H9 (cell line): ENCODE results near the gene FRYL. TPM values are rescaled to one million over a fixed set of nuclear protein-coding genes. Genes with fewer than 3 reads are reported as not detected.
A peak's percentile ranks its signal among the peaks of the same experiment; 100 is the strongest.

Experiments used
- DNase-seq: peaks from one replicate; pipeline ENCODE4 v3.0.0-alpha.2; 2017
- H2AFZ ChIP-seq: one replicate; pipeline ENCODE4 v1.6.1; 2013; ENCODE audit warnings: mild to moderate bottlenecking, low read length, control low read depth, moderate library complexity
- H2AK5ac ChIP-seq: 2 replicates; pipeline ENCODE4 v1.6.1; 2013; ENCODE audit warnings: low read length, control low read depth, mixed read lengths; ENCODE audit not compliant: insufficient read length
- H2BK120ac ChIP-seq: one replicate; pipeline ENCODE4 v1.6.1; 2013; ENCODE audit warnings: low read depth, mild to moderate bottlenecking, low read length, control low read depth, inconsistent platforms; ENCODE audit not compliant: poor library complexity, severe bottlenecking
- H2BK12ac ChIP-seq: 2 replicates; pipeline ENCODE4 v1.6.1; 2013; ENCODE audit warnings: low read length, control low read depth, mixed read lengths, low read depth; ENCODE audit not compliant: insufficient read length
- H2BK15ac ChIP-seq: 2 replicates; pipeline ENCODE4 v1.6.1; 2013; ENCODE audit warnings: low read depth, low read length, control low read depth
- H2BK20ac ChIP-seq: one replicate; pipeline ENCODE4 v1.6.1; 2013; ENCODE audit warnings: low read depth, mild to moderate bottlenecking, low read length, control low read depth, inconsistent platforms; ENCODE audit not compliant: poor library complexity, severe bottlenecking
- H2BK5ac ChIP-seq: 2 replicates; pipeline ENCODE4 v1.6.1; 2013; ENCODE audit warnings: low read length, control low read depth, mixed read lengths; ENCODE audit not compliant: insufficient read length
- H3K14ac ChIP-seq: 2 replicates; pipeline ENCODE4 v1.6.1; 2013; ENCODE audit warnings: low read length, control low read depth; ENCODE audit not compliant: insufficient read depth
- H3K18ac ChIP-seq: 2 replicates; pipeline ENCODE4 v1.6.1; 2013; ENCODE audit warnings: low read depth, mild to moderate bottlenecking, mixed read lengths, low read length, control low read depth; ENCODE audit not compliant: insufficient read length
- H3K23ac ChIP-seq: 2 replicates; pipeline ENCODE4 v1.6.1; 2013; ENCODE audit warnings: low read length, control low read depth, mixed read lengths, low read depth; ENCODE audit not compliant: insufficient read length
- H3K23me2 ChIP-seq: 2 replicates; pipeline ENCODE4 v1.6.1; 2013; ENCODE audit warnings: low read depth, mild to moderate bottlenecking, mixed read lengths, low read length, control low read depth; ENCODE audit not compliant: insufficient read length, poor library complexity, severe bottlenecking
- H3K27ac ChIP-seq: 2 replicates; pipeline ENCODE4 v1.5.1; 2013; ENCODE audit warnings: low read length, control low read depth, mixed read lengths, low read depth; ENCODE audit not compliant: insufficient read length
- H3K27me3 ChIP-seq: 2 replicates; pipeline ENCODE4 v1.6.1; 2013; ENCODE audit warnings: low read length, control low read depth, inconsistent platforms; ENCODE audit not compliant: insufficient read depth
- H3K4ac ChIP-seq: 2 replicates; pipeline ENCODE4 v1.6.1; 2013; ENCODE audit warnings: low read depth, mild to moderate bottlenecking, control low read depth, inconsistent platforms, low read length, moderate library complexity
- H3K4me1 ChIP-seq: 2 replicates; pipeline ENCODE4 v1.6.1; 2013; ENCODE audit warnings: low read length, control low read depth, inconsistent platforms; ENCODE audit not compliant: insufficient read depth
- H3K4me2 ChIP-seq: 2 replicates; pipeline ENCODE4 v1.6.1; 2013; ENCODE audit warnings: low read length, control low read depth, mixed read lengths; ENCODE audit not compliant: insufficient read length, insufficient read depth
- H3K56ac ChIP-seq: 2 replicates; pipeline ENCODE4 v1.6.1; 2013; ENCODE audit warnings: low read depth, mild to moderate bottlenecking, mixed read lengths, low read length, control low read depth; ENCODE audit not compliant: insufficient read length
- H3K79me1 ChIP-seq: 2 replicates; pipeline ENCODE4 v1.6.1; 2013; ENCODE audit warnings: low read depth, mild to moderate bottlenecking, moderate library complexity, low read length, control low read depth, inconsistent platforms; ENCODE audit not compliant: insufficient read depth, poor library complexity, severe bottlenecking
- H3K79me2 ChIP-seq: 2 replicates; pipeline ENCODE4 v1.6.1; 2013; ENCODE audit warnings: low read length, control low read depth, inconsistent platforms; ENCODE audit not compliant: insufficient read depth
- H3K9ac ChIP-seq: 2 replicates; pipeline ENCODE4 v1.6.1; 2013; ENCODE audit warnings: low read length, control low read depth, mixed read lengths; ENCODE audit not compliant: insufficient read length; ENCODE audit errors: extremely low read depth
- H3K9me3 ChIP-seq: one replicate; pipeline ENCODE4 v1.6.1; 2013; ENCODE audit warnings: low read depth, low read length, inconsistent platforms; ENCODE audit not compliant: control insufficient read depth
- H3T11ph ChIP-seq: one replicate; pipeline ENCODE4 v1.6.1; 2013; ENCODE audit warnings: mild to moderate bottlenecking, low read length, control low read depth, inconsistent platforms
- H4K20me1 ChIP-seq: one replicate; pipeline ENCODE4 v1.6.1; 2013; ENCODE audit not compliant: control insufficient read depth, insufficient read length, insufficient read depth
- H4K5ac ChIP-seq: 2 replicates; pipeline ENCODE4 v1.6.1; 2013; ENCODE audit warnings: low read depth, mild to moderate bottlenecking, mixed read lengths, low read length, control low read depth; ENCODE audit not compliant: insufficient read length
- H4K8ac ChIP-seq: replicated peaks from 2 replicates; pipeline ENCODE4 v1.6.1; 2013; ENCODE audit warnings: low read length, control low read depth, mixed read lengths, low read depth; ENCODE audit not compliant: insufficient read length
- H4K91ac ChIP-seq: 2 replicates; pipeline ENCODE4 v1.6.1; 2013; ENCODE audit warnings: low read depth, mild to moderate bottlenecking, moderate library complexity, mixed read lengths, low read length, control low read depth; ENCODE audit not compliant: insufficient read length
- H3K27ac Mint-ChIP-seq, 3 experiments: 2 replicates in 2 of 3; 3 replicates in 1 of 3; pipeline ENCODE4 v1.8.0; 2020 to 2021; ENCODE audit warnings: mixed read lengths in 3 of 3, mild to moderate bottlenecking in 1 of 3, moderate library complexity in 1 of 3
- H3K27me3 Mint-ChIP-seq: 2 replicates; pipeline ENCODE4 v1.8.0; 2021; ENCODE audit warnings: low read depth, mild to moderate bottlenecking, moderate library complexity, mixed read lengths
- H3K36me3 Mint-ChIP-seq, 3 experiments: 2 replicates in 2 of 3; 3 replicates in 1 of 3; pipeline ENCODE4 v1.8.0; 2020 to 2021; ENCODE audit warnings: low read depth in 3 of 3, mixed read lengths in 3 of 3; ENCODE audit not compliant: insufficient read depth in 1 of 3
- H3K4me1 Mint-ChIP-seq, 2 experiments: 2 replicates each; pipeline ENCODE4 v1.8.0; 2020; ENCODE audit warnings: mixed read lengths in 2 of 2
- H3K4me3 Mint-ChIP-seq, 2 experiments: 2 replicates in 1 of 2; 3 replicates in 1 of 2; pipeline ENCODE4 v1.8.0; 2020 to 2021; ENCODE audit warnings: mild to moderate bottlenecking in 2 of 2, mixed read lengths in 2 of 2, moderate library complexity in 1 of 2
- H3K9me3 Mint-ChIP-seq, 2 experiments: 2 replicates in 1 of 2; 3 replicates in 1 of 2; pipeline ENCODE4 v1.8.0; 2020; ENCODE audit warnings: mild to moderate bottlenecking in 2 of 2, mixed read lengths in 2 of 2, moderate library complexity in 1 of 2
- total RNA-seq: library from RNA; stranded (reverse); gene quantifications from 2 replicates; pipeline ENCODE4 v1.2.1, GENCODE V29; 2021
- TF ChIP-seq, protein P1 (sequence below): fragments of 200-600 bp; sonication (generic); conservative IDR thresholded peaks from 3 replicates; pipeline ENCODE4 v1.8.0; 2021; ENCODE audit warnings: antibody characterized with exemption, mild to moderate bottlenecking

Gene FRYL
- total RNA-seq, 1 experiment from 2014 or later = 31.5 TPM

DNA sequence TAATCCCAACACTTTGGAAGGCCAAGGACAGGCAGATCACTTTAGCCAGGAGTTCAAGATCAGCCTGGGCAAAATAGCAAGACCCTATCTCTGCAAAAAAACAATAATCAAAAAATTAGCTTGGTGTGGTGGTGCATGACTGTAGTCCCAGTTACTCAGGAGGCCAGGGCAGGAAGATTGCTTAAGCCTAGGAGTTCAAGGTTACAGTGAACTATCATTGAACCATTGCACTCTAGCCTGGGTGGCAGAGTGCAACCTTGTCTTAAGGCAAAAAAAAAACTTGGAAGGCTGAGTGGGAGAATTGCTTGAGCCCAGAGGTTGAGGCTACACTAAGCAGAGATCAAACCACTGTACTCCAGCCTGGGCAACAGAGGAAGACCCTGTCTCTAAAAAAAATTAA lies 5.2 kb upstream of the FRYL start:
- Mint-ChIP-seq H3K9me3 (no peaks in the 10 kb centered on the region; a peak in 2 of 5 replicates), H3K4me1 (peaks cover 13 to 19% of the 10 kb centered on the region in 2 experiments), H3K27ac (peak overlapping the region in 1 of 3 experiments; percentile 63; a peak in 1 of 7 replicates), H3K4me3 (peak overlapping the region in 1 of 2 experiments; percentile 8; a peak in 1 of 5 replicates), H3K27me3 (no peaks in the 10 kb centered on the region), H3K36me3 (no peaks in the 10 kb centered on the region)
- Histone ChIP-seq H2AK5ac (no peak overlapping the region), H2AFZ (no peak overlapping the region), H3K14ac (no peak overlapping the region), H4K20me1 (no peaks in the 10 kb centered on the region), H2BK5ac (no peak overlapping the region), H3K9ac (no peak overlapping the region), H2BK12ac (no peak overlapping the region), H2BK120ac (no peak overlapping the region), H3K23ac (no peak overlapping the region), H3K23me2 (peaks cover 9% of the 10 kb centered on the region), H2BK15ac (no peak overlapping the region), H3T11ph (no peak overlapping the region), H3K27ac (no peak overlapping the region), H3K9me3 (no peaks in the 10 kb centered on the region), H3K4me2 (no peak overlapping the region), H4K5ac (no peak overlapping the region), H3K18ac (no peak overlapping the region), H3K4ac (no peak overlapping the region), H3K27me3 (no peaks in the 10 kb centered on the region), H3K56ac (no peak overlapping the region), H3K79me2 (no peaks in the 10 kb centered on the region), H4K91ac (no peak overlapping the region), H3K79me1 (no peaks in the 10 kb centered on the region), H3K4me1 (no peaks in the 10 kb centered on the region), H4K8ac (no peak overlapping the region), H2BK20ac (no peak overlapping the region)
- TF ChIP-seq, protein P1, sequence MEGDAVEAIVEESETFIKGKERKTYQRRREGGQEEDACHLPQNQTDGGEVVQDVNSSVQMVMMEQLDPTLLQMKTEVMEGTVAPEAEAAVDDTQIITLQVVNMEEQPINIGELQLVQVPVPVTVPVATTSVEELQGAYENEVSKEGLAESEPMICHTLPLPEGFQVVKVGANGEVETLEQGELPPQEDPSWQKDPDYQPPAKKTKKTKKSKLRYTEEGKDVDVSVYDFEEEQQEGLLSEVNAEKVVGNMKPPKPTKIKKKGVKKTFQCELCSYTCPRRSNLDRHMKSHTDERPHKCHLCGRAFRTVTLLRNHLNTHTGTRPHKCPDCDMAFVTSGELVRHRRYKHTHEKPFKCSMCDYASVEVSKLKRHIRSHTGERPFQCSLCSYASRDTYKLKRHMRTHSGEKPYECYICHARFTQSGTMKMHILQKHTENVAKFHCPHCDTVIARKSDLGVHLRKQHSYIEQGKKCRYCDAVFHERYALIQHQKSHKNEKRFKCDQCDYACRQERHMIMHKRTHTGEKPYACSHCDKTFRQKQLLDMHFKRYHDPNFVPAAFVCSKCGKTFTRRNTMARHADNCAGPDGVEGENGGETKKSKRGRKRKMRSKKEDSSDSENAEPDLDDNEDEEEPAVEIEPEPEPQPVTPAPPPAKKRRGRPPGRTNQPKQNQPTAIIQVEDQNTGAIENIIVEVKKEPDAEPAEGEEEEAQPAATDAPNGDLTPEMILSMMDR = no peak
- DNase-seq = no peak
